Erythroblast (primary cell): ENCODE measurements around the gene TDRD3.

Source experiments
- GATA1 ChIP-seq: IDR thresholded peaks from 2 replicates; pipeline ENCODE4 v1.6.1; 2011; ENCODE audit warnings: low read depth, mild to moderate bottlenecking, control low read depth, low read length, moderate library complexity
- POLR2A ChIP-seq: IDR thresholded peaks from 2 replicates; pipeline ENCODE4 v1.6.1; 2011; ENCODE audit warnings: mild to moderate bottlenecking, low read length

DNA sequence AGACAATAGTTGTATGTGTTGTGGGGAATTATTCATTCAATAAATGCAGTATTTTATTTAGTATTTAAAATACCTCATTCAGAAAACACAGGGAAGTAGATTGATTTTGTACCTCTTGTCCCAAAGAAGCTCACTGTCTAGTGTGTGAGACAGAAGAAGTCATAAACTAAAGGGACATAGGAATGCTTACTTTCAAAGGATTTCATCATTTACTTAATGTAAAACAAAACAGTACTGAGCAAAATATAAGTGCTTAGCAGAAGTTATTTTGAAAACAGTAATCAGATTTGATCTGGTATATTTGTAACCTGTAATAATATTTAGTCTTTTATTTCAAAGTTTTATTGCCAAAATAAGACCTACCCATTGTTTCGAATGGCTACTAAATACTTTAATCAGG, 117.9 kb downstream of the TDRD3 start:
- TF ChIP-seq POLR2A (no peak), GATA1 (no peak)
